K562 (cell line): ENCODE data around the gene GNAI3. TPM values are rescaled to one million over a fixed set of nuclear protein-coding genes. Genes with fewer than 3 reads are reported as not detected.
A peak's percentile ranks its signal among the peaks of the same experiment; 100 is the strongest.

Experiments used
- ARID3B ChIP-seq: fragments of 250-450 bp; sonication (Bioruptor Pico); IDR thresholded peaks from 2 replicates; pipeline ENCODE4 v1.4.0; 2020; ENCODE audit warnings: borderline replicate concordance
- ATF3 ChIP-seq, 2 experiments: fragments of 450-650 bp in 1 of 2; sonication (generic) in 1 of 2; formaldehyde crosslinking in 1 of 2; IDR thresholded peaks in 1 of 2; conservative IDR thresholded peaks in 1 of 2; 2 replicates each; pipeline versions ENCODE4 v1.6.1 to v1.8.1; 2016 to 2023; ENCODE audit warnings: mild to moderate bottlenecking in 2 of 2, moderate library complexity in 2 of 2, inconsistent platforms in 1 of 2, missing genetic modification reagents in 1 of 2
- C11orf30 ChIP-seq: fragments of 450-650 bp; IDR thresholded peaks from 2 replicates; pipeline ENCODE4 v1.6.1; 2016; ENCODE audit warnings: low read depth, mild to moderate bottlenecking
- KDM4B ChIP-seq, 2 experiments: fragments of 450-650 bp in 1 of 2; sonication (generic) in 1 of 2; IDR thresholded peaks; 2 replicates each; pipeline ENCODE4 v1.6.1; 2016 to 2017; ENCODE audit warnings: borderline replicate concordance in 2 of 2, antibody characterized with exemption in 1 of 2, low read depth in 1 of 2, mild to moderate bottlenecking in 1 of 2
- MEF2A ChIP-seq: IDR thresholded peaks from 2 replicates; pipeline ENCODE4 v1.6.1; 2011; ENCODE audit warnings: low read depth, mild to moderate bottlenecking, low read length, moderate library complexity; ENCODE audit not compliant: control insufficient read depth
- MNT ChIP-seq, 2 experiments: fragments of 450-650 bp; conservative IDR thresholded peaks; 2 replicates each; pipeline ENCODE4 v1.6.1; 2017; ENCODE audit warnings: mild to moderate bottlenecking in 2 of 2, moderate library complexity in 2 of 2
- PHF20 ChIP-seq: fragments of 450-650 bp; IDR thresholded peaks from 2 replicates; pipeline ENCODE4 v1.6.1; 2018; ENCODE audit not compliant: partially characterized antibody
- RUNX1 ChIP-seq: sonication (generic); IDR thresholded peaks from 2 replicates; pipeline ENCODE4 v1.6.1; 2016; ENCODE audit warnings: antibody characterized with exemption, low read depth
- SAFB ChIP-seq: fragments of 200-400 bp; formaldehyde crosslinking; IDR thresholded peaks from 2 replicates; pipeline ENCODE4 v1.6.1; 2017; ENCODE audit warnings: low read depth, low read length, borderline replicate concordance
- SP1 ChIP-seq: sonication (generic); formaldehyde crosslinking; IDR thresholded peaks from 2 replicates; pipeline ENCODE4 v1.8.1; 2022; ENCODE audit warnings: mild to moderate bottlenecking, missing genetic modification reagents
- ZKSCAN3 ChIP-seq: fragments of 250-450 bp; sonication (Bioruptor Pico); IDR thresholded peaks from 2 replicates; pipeline ENCODE4 v1.4.0; 2020
- ZNF316 ChIP-seq: fragments of 450-650 bp; IDR thresholded peaks from 2 replicates; pipeline ENCODE4 v1.6.1; 2016
- ZNF589 ChIP-seq: fragments of 200-800 bp; sonication (Bioruptor generic); IDR thresholded peaks from 2 replicates; pipeline ENCODE4 v1.6.1; 2016; ENCODE audit warnings: low read depth, missing genetic modification characterization, missing compliant biosample characterization
- polyA plus RNA-seq, 8 experiments: library from polyadenylated mRNA; depleted of rRNA in 4 of 8; stranded (reverse) in 5 of 8; unstranded in 3 of 8; fragments of >200 nt; fragmentation: Nextera tagmentation in 2 of 8; fragmentation: Illumina TruSeq in 1 of 8; extraction: Ambion mirVana in 2 of 8; extraction: Trizol in 1 of 8; gene quantifications; 2 replicates each; pipeline versions ENCODE4 v1.2.1 to v1.2.3, GENCODE V29; 2011 to 2014; ENCODE audit warnings: inconsistent platforms in 1 of 8, missing spikeins in 1 of 8
- total RNA-seq, 7 experiments: library from RNA; depleted of rRNA in 6 of 7; stranded (reverse); fragments of >200 nt in 6 of 7; fragmentation: Illumina TruSeq in 2 of 7; extraction: Trizol in 2 of 7; gene quantifications; 2 replicates each; pipeline versions ENCODE4 v1.2.1 to v1.2.3, GENCODE V29; 2011 to 2021; ENCODE audit warnings: low replicate concordance in 1 of 7

Gene GNAI3
- total and polyA plus RNA-seq, 9 of the 15 experiments (the other 6 are each of a cell fraction or from before 2014, with no cell fraction given): 6.3 to 13.2 (median 8.9) TPM

- TF ChIP-seq ZKSCAN3 (no peak), ATF3 (IDR thresholded peaks at IDR 0.05) (no peak), ATF3 (CRISPR knock-in tag; conservative IDR thresholded peaks at IDR 0.05) (no peak), MEF2A (no peak), C11orf30 (peak; percentile 55; the same call in 1 of the 2 replicates), KDM4B (IDR thresholded peaks at IDR 0.05; ENCODE audit: borderline replicate concordance in 2 of 2, low read depth in 1 of 2) (no peak; a peak in 1 of 4 replicates), PHF20 (peak; percentile 79), MNT (conservative IDR thresholded peaks at IDR 0.05) (peak; percentile 62 to 84; a peak in 3 of 4 replicates), ARID3B (no peak), ZNF589 (0 out of 2 replicates have a peak, but pooled peaks have one; percentile 32), SAFB (0 out of 2 replicates have a peak, but pooled peaks have one; percentile 20), ZNF316 (no peak), SP1 (CRISPR knock-in tag) (peak; percentile 91), RUNX1 (no peak)
These were observed 107.5 kb downstream of the GNAI3 start, which contains the start of gene GSTM4 (continued) for GRCh38 chr1:109655615-109656519.
